Stimulated activated CD8-positive, alpha-beta memory T cell treated with anti-CD3 and anti-CD28 coated beads, Interleukin-15, amount 100 ng/mL, for 48 hours (primary cell): ENCODE measurements around the gene SAE1.

Source experiments
- DNase-seq, 2 donors: peaks; one replicate each; pipeline ENCODE4 v3.0.0-alpha.2; 2020; ENCODE audit warnings: low read depth in 2 of 2

Gene SAE1

GRCh38 chr19:47158879-47159503 lies 28.4 kb downstream of the SAE1 start:
- DNase-seq, result no peak

- no peak for DNase-seq
Observed at GRCh38 chr19:47161876-47162489, 31.3 kb downstream of the SAE1 start.

- DNase-seq, result no peak
Observed at GRCh38 chr19:47168065-47168464, 37.4 kb downstream of the SAE1 start.

GRCh38 chr19:47172666-47173455 lies 42.2 kb downstream of the SAE1 start:
- DNase-seq, result no peak

- no peak for DNase-seq
Observed at GRCh38 chr19:47176071-47176626, 45.5 kb downstream of the SAE1 start.

GRCh38 chr19:47176627-47177090 lies 46.0 kb downstream of the SAE1 start:
- DNase-seq, result no peak

- DNase-seq, result no peak
Observed at GRCh38 chr19:47179653-47180310, 49.1 kb downstream of the SAE1 start.

GRCh38 chr19:47183601-47184000 lies 53.0 kb downstream of the SAE1 start:
- DNase-seq, result no peak

GRCh38 chr19:47186446-47187334 lies 56.1 kb downstream of the SAE1 start:
- DNase-seq, result peak; percentile 74 to 79

GRCh38 chr19:47187335-47187655 lies 56.7 kb downstream of the SAE1 start:
- no peak for DNase-seq

- DNase-seq, result no peak
Observed at GRCh38 chr19:47187797-47188196, 57.2 kb downstream of the SAE1 start.

GRCh38 chr19:47188507-47189033 lies 57.9 kb downstream of the SAE1 start:
- DNase-seq, result no peak

GRCh38 chr19:47190167-47190727 lies 59.6 kb downstream of the SAE1 start:
- peak in 1 of 2 donors; percentile 46 for DNase-seq

- DNase-seq, result no peak
Observed at GRCh38 chr19:47195434-47195833, 64.8 kb downstream of the SAE1 start.

- DNase-seq, result no peak
Observed at GRCh38 chr19:47197141-47197540, 66.5 kb downstream of the SAE1 start.

- DNase-seq, result no peak
Observed at GRCh38 chr19:47200530-47200929, 69.9 kb downstream of the SAE1 start.

- no peak for DNase-seq
Observed at GRCh38 chr19:47203254-47203653, 72.6 kb downstream of the SAE1 start.

- no peak for DNase-seq
Observed at GRCh38 chr19:47209319-47210179, 78.9 kb downstream of the SAE1 start.

- DNase-seq, result no peak
Observed at GRCh38 chr19:47210180-47210490, 79.5 kb downstream of the SAE1 start.
